Measurements from ENCODE around the gene HEPACAM2. TPM values are rescaled to one million over a fixed set of nuclear protein-coding genes. Genes with fewer than 3 reads are reported as not detected.

Gene HEPACAM2
- total RNA-seq, 1 donor from 2014 or later, result not detected

DNA sequence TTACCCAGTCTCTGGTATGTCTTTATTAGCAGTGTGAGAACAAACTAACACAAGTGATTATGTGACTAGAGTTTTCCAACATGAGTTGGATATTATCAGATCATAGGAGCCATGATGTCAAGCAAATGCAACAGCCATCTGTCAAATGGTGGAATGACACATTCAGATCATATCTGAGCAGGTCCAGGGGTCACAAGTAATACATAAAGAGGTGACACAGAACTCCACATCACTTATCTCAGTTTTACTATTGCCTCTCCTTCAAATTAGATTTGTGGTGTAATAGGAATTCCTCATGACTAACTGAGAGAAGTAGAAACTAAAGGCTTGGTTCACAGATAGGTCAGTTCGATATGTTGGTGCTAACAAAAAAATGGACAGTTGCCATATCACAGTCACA, 65.9 kb downstream of the HEPACAM2 start:
- Mint-ChIP-seq H3K27me3 (ENCODE audit: low read depth) (no peaks in the 10 kb centered on the region), H3K4me1 (ENCODE audit: low read depth) (peaks cover 16% of the 10 kb centered on the region), H3K36me3 (ENCODE audit: low read depth) (peaks cover 9% of the 10 kb centered on the region), H3K27ac (peak overlapping the region; percentile 58), H3K9me3 (peaks cover 26% of the 10 kb centered on the region), H3K4me3 (ENCODE audit: low read depth) (no peak overlapping the region)
- DNase-seq (ENCODE audit: low spot score), result no peak
- intact Hi-C loops (cut with micrococcal nuclease), result loop anchor here (1.0 to 10.0 kb wide), 5 partner anchors 12 to 206 kb away; partner anchors contain the start of genes SAMD9L and VPS50

DNA sequence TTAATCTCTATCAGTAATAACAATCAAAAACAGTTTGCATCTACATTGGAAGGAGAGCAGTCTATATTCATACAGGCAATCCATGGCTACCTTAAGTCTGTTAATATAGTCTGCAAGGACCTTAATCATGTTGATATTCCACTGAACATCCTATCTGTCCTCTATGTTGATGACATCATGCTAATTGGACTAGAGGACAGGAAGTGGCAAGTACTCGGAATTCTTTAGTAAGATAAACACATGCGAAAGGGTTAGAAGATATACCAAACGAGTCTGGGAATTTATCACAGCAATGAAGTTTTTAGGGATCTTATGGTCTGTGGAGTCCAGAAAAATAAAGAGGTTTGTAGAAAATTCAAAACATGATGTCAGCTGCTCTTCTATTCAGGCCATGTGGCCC, 66.8 kb downstream of the HEPACAM2 start:
- Mint-ChIP-seq H3K27me3 (ENCODE audit: low read depth) (peaks cover 1% of the 10 kb centered on the region), H3K36me3 (ENCODE audit: low read depth) (peaks cover 9% of the 10 kb centered on the region), H3K27ac (no peak overlapping the region), H3K4me3 (ENCODE audit: low read depth) (no peak overlapping the region), H3K9me3 (peaks cover 26% of the 10 kb centered on the region), H3K4me1 (ENCODE audit: low read depth) (peaks cover 14% of the 10 kb centered on the region)
- intact Hi-C loops (cut with micrococcal nuclease), result no loop called here
- DNase-seq (ENCODE audit: low spot score), result no peak

DNA sequence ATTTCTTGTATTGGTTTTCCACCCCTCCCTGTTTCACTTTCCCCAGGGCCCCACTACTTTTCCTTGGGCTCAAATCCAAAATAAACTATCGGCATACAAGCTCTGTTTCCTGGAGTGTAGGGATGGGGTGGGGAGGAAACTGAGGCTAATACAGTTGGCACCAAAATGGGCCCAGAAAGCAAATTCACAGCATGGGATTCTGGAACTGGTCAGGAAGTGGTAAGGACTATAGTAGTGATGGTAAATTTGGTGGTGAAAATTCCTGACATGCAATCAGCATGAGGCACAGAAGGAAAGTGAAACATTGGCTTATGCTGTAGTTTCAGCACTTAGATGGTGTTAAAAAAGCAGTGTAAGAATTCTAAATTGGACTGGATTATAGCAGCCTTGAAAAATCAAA, 69.4 kb downstream of the HEPACAM2 start:
- Mint-ChIP-seq H3K27ac (no peak overlapping the region), H3K36me3 (ENCODE audit: low read depth) (no peaks in the 10 kb centered on the region), H3K27me3 (ENCODE audit: low read depth) (peaks cover 1% of the 10 kb centered on the region), H3K9me3 (peaks cover 11% of the 10 kb centered on the region), H3K4me1 (ENCODE audit: low read depth) (peaks cover 14% of the 10 kb centered on the region), H3K4me3 (ENCODE audit: low read depth) (no peak overlapping the region)
- intact Hi-C loops (cut with micrococcal nuclease), result no loop called here
- DNase-seq (ENCODE audit: low spot score), result no peak

DNA sequence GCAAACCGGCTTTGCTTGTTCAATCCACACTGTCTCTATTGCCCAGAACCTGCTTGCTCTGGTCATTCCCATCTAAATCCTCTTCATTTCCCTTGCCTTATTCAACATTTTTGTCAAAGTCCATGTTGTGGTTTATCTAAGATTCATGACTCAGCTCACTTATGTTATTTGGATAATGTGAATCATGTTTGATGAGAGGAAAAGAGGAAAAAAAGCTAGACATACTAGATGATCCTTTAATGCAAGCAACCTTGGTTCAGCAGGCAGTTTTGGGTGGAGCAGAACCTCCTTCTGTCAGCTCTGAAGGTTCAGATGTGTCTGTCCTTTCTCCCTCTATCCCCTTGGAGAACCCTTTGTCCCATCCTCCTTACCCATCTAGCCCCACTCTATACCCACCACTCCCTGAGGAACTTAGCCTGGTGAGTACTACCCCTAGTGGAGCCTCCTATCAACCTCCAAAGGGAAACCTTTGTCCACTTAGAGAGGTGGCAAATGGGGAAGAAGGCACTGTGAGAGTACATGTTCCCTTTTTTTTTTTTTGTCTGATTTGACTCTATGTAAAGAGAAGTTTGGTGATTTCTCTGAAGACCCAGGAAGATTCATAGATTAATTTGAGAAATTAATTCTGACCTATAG, 76.0 kb downstream of the HEPACAM2 start:
- Mint-ChIP-seq H3K4me3 (ENCODE audit: low read depth) (no peak overlapping the region), H3K27ac (no peak overlapping the region), H3K9me3 (no peaks in the 10 kb centered on the region), H3K36me3 (ENCODE audit: low read depth) (peaks cover 11% of the 10 kb centered on the region), H3K4me1 (ENCODE audit: low read depth) (peaks cover 29% of the 10 kb centered on the region), H3K27me3 (ENCODE audit: low read depth) (peaks cover 1% of the 10 kb centered on the region)
- DNase-seq (ENCODE audit: low spot score), result no peak
- intact Hi-C loops (cut with micrococcal nuclease), result no loop called here

DNA sequence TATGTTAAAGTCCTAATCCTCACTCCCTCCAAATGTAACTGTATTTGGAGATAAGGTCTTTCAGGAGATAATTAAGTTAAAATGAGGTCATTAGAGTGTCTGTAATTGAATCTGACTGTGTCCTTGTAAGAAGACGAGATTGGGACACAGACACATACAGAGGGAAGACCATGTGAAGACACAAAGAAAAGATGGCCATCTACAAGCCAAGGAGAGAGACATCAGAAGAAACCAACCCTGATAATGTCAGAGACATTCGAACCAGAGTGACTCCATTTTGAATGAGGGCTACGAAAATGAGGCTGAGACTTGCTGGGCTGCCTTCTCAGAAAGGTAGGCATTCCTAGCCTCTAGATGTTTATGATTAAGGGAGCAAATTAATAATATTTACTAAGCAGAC, 77.5 kb downstream of the HEPACAM2 start:
- H3K36me3 Mint-ChIP-seq (ENCODE audit: low read depth), result peaks cover 13% of the 10 kb centered on the region
- no peaks in the 10 kb centered on the region for H3K9me3 Mint-ChIP-seq
- peak overlapping the region; percentile 91 for H3K27ac Mint-ChIP-seq
- H3K27me3 Mint-ChIP-seq (ENCODE audit: low read depth), result no peaks in the 10 kb centered on the region
- no peak for DNase-seq (ENCODE audit: low spot score)
- intact Hi-C loops (cut with micrococcal nuclease), result loop anchor here (1.0 kb wide), 1 partner anchor 12 kb away; no protein-coding TSS in a partner anchor
- H3K4me3 Mint-ChIP-seq (ENCODE audit: low read depth), result peak overlapping the region; percentile 71
- H3K4me1 Mint-ChIP-seq (ENCODE audit: low read depth), result peaks cover 33% of the 10 kb centered on the region

DNA sequence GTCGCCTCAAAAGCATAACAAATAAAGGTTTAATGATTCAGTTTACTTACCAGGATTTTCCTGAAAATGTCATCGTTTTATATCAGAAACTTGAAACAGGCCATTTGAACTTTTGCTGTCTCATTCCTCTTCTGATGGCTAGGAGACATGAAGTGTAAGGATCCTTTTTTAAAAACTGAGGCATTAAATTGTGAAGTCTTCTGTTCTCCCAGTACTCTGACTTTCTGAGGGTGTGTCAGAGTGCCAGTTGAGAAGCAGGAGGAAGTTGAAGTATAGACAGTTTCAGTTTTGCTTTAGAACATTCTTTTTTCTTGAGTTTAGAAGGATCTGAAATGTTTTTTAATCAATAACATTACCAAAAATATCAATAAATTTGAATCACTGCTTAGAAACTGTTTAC, 78.1 kb downstream of the HEPACAM2 start, which contains the start of gene SAMD9L:
SAMD9L (minus strand) TSS at position 242 of the 400 bp plus-strand sequence. CDS start 12,414 bp downstream, outside the sequence.
- Mint-ChIP-seq H3K9me3 (no peaks in the 10 kb centered on the region), H3K27ac (peak within 1 kb of the TSS; percentile 91), H3K4me3 (ENCODE audit: low read depth) (peak within 1 kb of the TSS; percentile 87), H3K36me3 (ENCODE audit: low read depth) (peaks cover 13% of the 10 kb centered on the region), H3K4me1 (ENCODE audit: low read depth) (peaks cover 36% of the 10 kb centered on the region), H3K27me3 (ENCODE audit: low read depth) (no peaks in the 10 kb centered on the region)
- intact Hi-C loops (cut with micrococcal nuclease), result loop anchor here (1.0 kb wide), 1 partner anchor 12 kb away; no protein-coding TSS in a partner anchor
- no peak for DNase-seq (ENCODE audit: low spot score)

DNA sequence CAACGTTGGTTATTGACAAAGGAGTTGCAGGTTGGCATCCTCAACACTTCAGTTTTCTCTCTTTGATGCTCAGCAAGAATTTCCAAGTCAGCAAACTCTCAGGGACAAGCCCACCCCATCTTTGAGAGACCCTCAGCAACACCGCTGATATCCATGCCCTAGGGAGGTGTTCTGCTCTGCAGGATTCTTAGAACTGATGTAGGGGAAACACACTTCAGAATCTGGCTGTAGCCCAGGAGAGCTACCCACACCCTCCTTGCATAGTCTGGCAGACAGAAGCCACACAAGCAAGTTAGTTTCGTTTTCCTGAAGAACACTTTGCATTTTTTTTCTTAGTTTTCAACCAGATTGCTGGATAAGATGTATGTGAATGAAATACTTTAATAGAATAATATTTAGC, 78.9 kb downstream of the HEPACAM2 start:
- intact Hi-C loops (cut with micrococcal nuclease), result loop anchor here (1.0 to 2.0 kb wide), 2 partner anchors 29 to 85 kb away; partner anchors contain the start of gene VPS50

DNA sequence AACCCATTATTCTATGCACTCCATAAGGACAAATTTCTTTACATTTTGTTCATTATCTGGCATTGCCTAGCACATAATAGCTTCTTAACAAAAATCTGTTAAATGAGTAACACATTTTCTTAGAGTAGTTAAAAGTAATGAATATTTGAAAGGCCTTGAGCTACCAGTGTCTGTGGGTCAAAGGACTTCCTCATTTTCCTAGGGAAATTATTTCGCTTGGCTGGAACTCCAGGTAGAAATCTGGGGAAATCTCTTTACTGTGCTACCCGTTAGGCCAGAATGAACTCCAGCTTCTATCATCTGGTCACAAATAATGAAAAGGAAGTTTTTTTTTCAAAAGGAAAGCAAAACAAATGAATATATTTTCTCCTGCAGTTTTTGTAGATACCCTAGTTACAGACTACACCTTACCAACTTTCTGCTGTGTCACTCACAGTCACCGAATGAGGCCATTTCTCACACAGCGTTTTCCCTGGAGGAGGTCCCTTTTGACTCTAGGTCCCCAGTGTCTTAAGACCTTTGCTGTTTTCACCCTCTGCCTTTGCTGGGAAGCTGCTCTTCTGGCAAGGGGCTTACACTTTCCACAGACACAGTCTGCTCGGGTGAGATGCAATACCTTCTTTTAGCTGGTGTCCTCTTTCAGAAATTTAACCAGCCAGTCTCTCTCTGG, 79.7 kb downstream of the HEPACAM2 start:
- Mint-ChIP-seq H3K4me3 (ENCODE audit: low read depth) (peak overlapping the region; percentile 87), H3K36me3 (ENCODE audit: low read depth) (peaks cover 13% of the 10 kb centered on the region), H3K27ac (peak overlapping the region; percentile 89), H3K4me1 (ENCODE audit: low read depth) (peaks cover 36% of the 10 kb centered on the region), H3K27me3 (ENCODE audit: low read depth) (no peaks in the 10 kb centered on the region), H3K9me3 (no peaks in the 10 kb centered on the region)
- intact Hi-C loops (cut with micrococcal nuclease), result loop anchor here (1.0 to 2.0 kb wide), 3 partner anchors 28 to 86 kb away; partner anchors contain the start of gene VPS50
- DNase-seq (ENCODE audit: low spot score), result no peak

More for the DNA sequence above, 78.9 kb downstream of the HEPACAM2 start:
- peak overlapping the region; percentile 87 for H3K4me3 Mint-ChIP-seq (ENCODE audit: low read depth)
- H3K4me1 Mint-ChIP-seq (ENCODE audit: low read depth), result peaks cover 36% of the 10 kb centered on the region
- no peaks in the 10 kb centered on the region for H3K9me3 Mint-ChIP-seq
- H3K27me3 Mint-ChIP-seq (ENCODE audit: low read depth), result no peaks in the 10 kb centered on the region
- H3K36me3 Mint-ChIP-seq (ENCODE audit: low read depth), result peaks cover 13% of the 10 kb centered on the region
- H3K27ac Mint-ChIP-seq, result peak overlapping the region; percentile 89
- DNase-seq (ENCODE audit: low spot score), result peak; percentile 22

DNA sequence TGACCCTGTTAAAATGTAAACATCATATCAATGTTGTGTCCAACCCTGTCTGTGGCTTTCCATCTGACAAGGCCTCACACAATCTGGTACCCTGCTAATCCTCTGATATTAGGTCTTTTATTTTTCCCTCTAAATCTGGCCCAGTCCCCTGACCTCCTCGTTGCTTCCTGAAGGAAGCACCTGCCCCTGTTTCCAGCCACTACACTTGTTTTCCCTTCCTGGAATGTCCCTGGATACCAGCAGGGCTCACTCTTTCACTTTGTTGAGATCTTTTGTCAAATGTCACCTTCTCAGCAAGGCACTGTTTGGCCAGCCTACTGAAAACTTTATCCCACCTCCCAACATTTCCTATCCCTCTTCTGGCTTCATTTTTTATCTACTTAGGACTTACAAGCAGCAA, 80.2 kb downstream of the HEPACAM2 start:
- intact Hi-C loops (cut with micrococcal nuclease), result loop anchor here (1.0 to 2.0 kb wide), 2 partner anchors 31 to 87 kb away; partner anchors contain the start of gene VPS50
- Mint-ChIP-seq H3K9me3 (no peaks in the 10 kb centered on the region), H3K27me3 (ENCODE audit: low read depth) (no peaks in the 10 kb centered on the region), H3K36me3 (ENCODE audit: low read depth) (peaks cover 13% of the 10 kb centered on the region), H3K4me1 (ENCODE audit: low read depth) (peaks cover 36% of the 10 kb centered on the region), H3K4me3 (ENCODE audit: low read depth) (peak overlapping the region; percentile 60), H3K27ac (peak overlapping the region; percentile 78)
- no peak for DNase-seq (ENCODE audit: low spot score)

DNA sequence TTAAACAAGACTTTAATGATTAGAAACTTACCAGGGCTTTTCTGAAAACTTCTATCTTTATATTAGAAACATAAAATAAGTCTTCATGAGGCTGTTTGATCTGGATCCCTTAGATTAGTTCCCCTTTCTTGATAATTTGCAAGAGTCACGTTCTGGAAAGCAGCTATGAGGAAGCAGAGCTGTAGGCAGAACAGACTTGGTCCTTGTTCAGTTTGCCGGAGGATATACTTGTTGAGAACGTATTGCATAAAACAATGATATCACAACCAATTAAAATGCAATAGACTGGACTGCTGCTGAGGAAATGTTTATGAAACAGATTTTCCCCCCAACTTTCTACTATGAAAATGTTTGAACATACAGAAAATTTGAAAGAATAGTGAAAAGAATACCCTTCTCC, 80.9 kb downstream of the HEPACAM2 start:
- Mint-ChIP-seq H3K4me1 (ENCODE audit: low read depth) (peaks cover 36% of the 10 kb centered on the region), H3K36me3 (ENCODE audit: low read depth) (peaks cover 13% of the 10 kb centered on the region), H3K4me3 (ENCODE audit: low read depth) (peak overlapping the region; percentile 60), H3K27ac (no peak overlapping the region), H3K27me3 (ENCODE audit: low read depth) (no peaks in the 10 kb centered on the region), H3K9me3 (no peaks in the 10 kb centered on the region)
- intact Hi-C loops (cut with micrococcal nuclease), result no loop called here
- no peak for DNase-seq (ENCODE audit: low spot score)

DNA sequence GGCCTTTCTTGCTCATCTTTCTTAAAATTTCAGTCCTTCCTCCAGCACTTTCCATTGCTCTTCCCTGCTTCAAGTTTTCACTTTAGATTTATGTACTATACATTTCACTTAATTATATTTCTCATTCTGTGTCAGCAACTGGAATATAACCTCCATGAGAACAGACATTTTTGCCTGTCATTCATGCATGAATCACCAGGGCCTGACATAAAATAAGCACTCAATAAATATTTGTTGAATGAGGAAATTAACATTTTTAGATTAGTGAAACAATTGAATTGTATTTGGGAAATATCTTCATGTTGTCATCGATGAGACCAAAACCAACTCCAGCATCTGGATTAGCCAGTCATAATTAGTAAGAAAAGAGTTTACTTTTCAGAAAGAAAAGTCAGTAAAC, 84.1 kb downstream of the HEPACAM2 start:
- intact Hi-C loops (cut with micrococcal nuclease), result no loop called here
- H3K27me3 Mint-ChIP-seq (ENCODE audit: low read depth), result no peaks in the 10 kb centered on the region
- DNase-seq (ENCODE audit: low spot score), result no peak
- peaks cover 10% of the 10 kb centered on the region for H3K9me3 Mint-ChIP-seq
- H3K27ac Mint-ChIP-seq, result no peak overlapping the region
- H3K4me3 Mint-ChIP-seq (ENCODE audit: low read depth), result no peak overlapping the region
- peaks cover 22% of the 10 kb centered on the region for H3K4me1 Mint-ChIP-seq (ENCODE audit: low read depth)
- peaks cover 28% of the 10 kb centered on the region for H3K36me3 Mint-ChIP-seq (ENCODE audit: low read depth)

DNA sequence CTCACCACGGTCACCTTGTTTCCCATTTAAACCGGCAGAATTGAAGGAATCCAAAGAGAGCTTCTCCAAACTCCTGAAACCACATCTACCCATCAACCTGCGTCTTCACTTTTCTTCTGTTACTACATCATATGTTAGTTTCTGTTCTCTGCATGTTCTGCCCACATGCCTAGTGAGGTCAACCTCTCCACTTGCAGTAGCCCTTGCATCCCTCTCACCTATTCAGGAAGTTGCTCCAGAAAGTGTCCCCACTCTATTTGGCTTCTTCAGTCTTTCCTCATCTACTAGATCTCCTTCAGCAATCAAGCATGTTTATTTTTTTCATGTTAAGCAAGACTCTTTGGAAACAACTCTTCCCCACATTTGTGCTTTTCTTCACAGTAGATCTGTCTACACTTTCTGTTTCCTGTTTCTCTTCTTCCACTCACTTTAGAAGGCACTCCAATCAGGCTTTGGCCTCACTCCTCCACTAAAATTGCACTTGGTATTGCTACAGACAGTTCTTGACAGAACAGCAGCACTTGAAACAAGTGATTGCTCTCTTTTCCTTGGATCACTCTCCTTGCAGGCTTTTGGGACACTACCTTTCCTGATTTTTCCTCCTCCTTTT, 85.6 kb downstream of the HEPACAM2 start:
- Mint-ChIP-seq H3K4me1 (ENCODE audit: low read depth) (peaks cover 11% of the 10 kb centered on the region), H3K36me3 (ENCODE audit: low read depth) (peaks cover 35% of the 10 kb centered on the region), H3K27me3 (ENCODE audit: low read depth) (no peaks in the 10 kb centered on the region), H3K4me3 (ENCODE audit: low read depth) (no peak overlapping the region), H3K9me3 (peaks cover 18% of the 10 kb centered on the region), H3K27ac (no peak overlapping the region)
- DNase-seq (ENCODE audit: low spot score), result no peak
- intact Hi-C loops (cut with micrococcal nuclease), result no loop called here
